IMR-90 (cell line): ENCODE results near the gene B4GALT5.
"Not testable (repeated sequence)": the region's sequence is repeated elsewhere in the genome, so short reads cannot be mapped to it uniquely, and the experiment has no call there.

Experiments used
- BHLHE40 ChIP-seq: fragments of 150-350 bp; IDR thresholded peaks from 2 replicates; pipeline ENCODE4 v1.6.1; 2016; ENCODE audit warnings: mild to moderate bottlenecking, low read depth, low read length
- CTCF ChIP-seq: conservative IDR thresholded peaks from 2 replicates; pipeline ENCODE4 v1.5.1; 2012; ENCODE audit warnings: mild to moderate bottlenecking, low read depth, low read length, improper control_type of control experiment
- POLR2A ChIP-seq: IDR thresholded peaks from 2 replicates; pipeline ENCODE4 v1.6.1; 2012; ENCODE audit warnings: mild to moderate bottlenecking, low read depth, low read length
- RCOR1 ChIP-seq: IDR thresholded peaks from 2 replicates; pipeline ENCODE4 v1.6.1; 2012; ENCODE audit warnings: mild to moderate bottlenecking, low read length, improper control_type of control experiment; ENCODE audit not compliant: insufficient replicate concordance

GRCh38 chr20:49628280-49628679, 85.4 kb downstream of the B4GALT5 start:
- not testable (repeated sequence) for TF ChIP-seq CTCF, POLR2A, BHLHE40
- TF ChIP-seq RCOR1: peak; percentile 38
